OCI-LY3 (cell line): ENCODE data around the gene CYP27B1.

ENCODE experiments used
- CTCF ChIP-seq: fragments of 200-600, 300-600 bp; sonication (generic); IDR thresholded peaks from 2 replicates; pipeline ENCODE4 v1.5.1; 2014; ENCODE audit warnings: antibody characterized with exemption, low read length, low read depth
- EZH2phosphoT487 ChIP-seq: fragments of 200-600 bp; shearing (Covaris generic); IDR thresholded peaks from 2 replicates; pipeline ENCODE4 v1.6.1; 2018; ENCODE audit warnings: antibody characterized with exemption, mixed run types, low read depth

GRCh38 chr12:57797933-57798332, 31.1 kb upstream of the CYP27B1 start:
- TF ChIP-seq CTCF = no peak
- no peak for TF ChIP-seq EZH2phosphoT487
